NCI-H2227 (cell line): Measurements from ENCODE around the gene TRIB2.

Experiments used
- DNase-seq: peaks from one replicate; lab custom pipeline; 2025; ENCODE audit not compliant: unreplicated experiment; lab: John Stamatoyannopoulos, UW

Gene TRIB2

GRCh38 chr2:12719400-12720277, 2.9 kb downstream of the TRIB2 start:
- no peak for DNase-seq

GRCh38 chr2:12720278-12720620, 3.5 kb downstream of the TRIB2 start:
- peak; percentile 78 for DNase-seq

GRCh38 chr2:12720754-12721378, 4.1 kb downstream of the TRIB2 start:
- no peak for DNase-seq

GRCh38 chr2:12721566-12722446, 5.1 kb downstream of the TRIB2 start:
- DNase-seq, result peak; percentile 55

DNA sequence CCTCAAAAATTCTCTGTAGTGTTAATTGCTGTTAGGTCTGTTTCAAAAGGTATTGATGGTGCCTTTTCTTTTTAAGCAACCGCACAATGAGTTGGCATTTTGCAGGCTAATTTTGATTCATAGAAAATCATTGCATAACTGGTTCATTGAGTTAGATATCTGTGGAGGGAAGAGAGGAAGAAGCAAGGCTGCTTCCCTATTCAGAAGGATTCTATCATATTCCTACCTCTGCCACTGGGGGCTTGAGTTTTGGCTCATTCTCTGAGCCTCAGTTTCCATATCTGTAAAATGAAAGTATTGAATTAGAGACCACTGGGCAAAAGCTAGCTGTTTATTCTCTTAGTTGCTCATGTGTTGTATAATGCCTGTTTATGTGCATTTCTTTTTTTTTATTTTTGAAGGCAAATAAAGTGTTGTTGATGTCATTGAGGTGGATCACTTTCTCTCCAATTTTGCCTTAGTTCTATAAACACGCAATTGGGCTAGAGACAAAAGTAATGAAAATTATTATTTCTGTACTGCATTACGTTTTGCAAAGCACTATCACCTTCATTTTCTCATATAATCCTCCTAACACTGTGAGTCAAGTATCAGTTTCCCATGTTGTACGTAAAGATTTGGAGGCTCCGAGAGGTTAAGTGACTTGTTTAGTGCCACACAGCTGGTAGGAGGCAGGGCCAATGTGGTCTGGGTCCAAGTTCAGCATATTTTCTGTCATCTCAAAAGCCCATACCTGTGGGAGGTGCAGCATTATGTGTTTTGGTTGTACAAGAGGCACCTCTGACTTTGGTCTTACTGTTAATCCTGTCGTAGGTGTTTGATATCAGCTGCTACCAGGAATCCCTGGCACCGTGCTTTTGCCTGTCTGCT, 5.9 kb downstream of the TRIB2 start:
- no peak for DNase-seq

DNA sequence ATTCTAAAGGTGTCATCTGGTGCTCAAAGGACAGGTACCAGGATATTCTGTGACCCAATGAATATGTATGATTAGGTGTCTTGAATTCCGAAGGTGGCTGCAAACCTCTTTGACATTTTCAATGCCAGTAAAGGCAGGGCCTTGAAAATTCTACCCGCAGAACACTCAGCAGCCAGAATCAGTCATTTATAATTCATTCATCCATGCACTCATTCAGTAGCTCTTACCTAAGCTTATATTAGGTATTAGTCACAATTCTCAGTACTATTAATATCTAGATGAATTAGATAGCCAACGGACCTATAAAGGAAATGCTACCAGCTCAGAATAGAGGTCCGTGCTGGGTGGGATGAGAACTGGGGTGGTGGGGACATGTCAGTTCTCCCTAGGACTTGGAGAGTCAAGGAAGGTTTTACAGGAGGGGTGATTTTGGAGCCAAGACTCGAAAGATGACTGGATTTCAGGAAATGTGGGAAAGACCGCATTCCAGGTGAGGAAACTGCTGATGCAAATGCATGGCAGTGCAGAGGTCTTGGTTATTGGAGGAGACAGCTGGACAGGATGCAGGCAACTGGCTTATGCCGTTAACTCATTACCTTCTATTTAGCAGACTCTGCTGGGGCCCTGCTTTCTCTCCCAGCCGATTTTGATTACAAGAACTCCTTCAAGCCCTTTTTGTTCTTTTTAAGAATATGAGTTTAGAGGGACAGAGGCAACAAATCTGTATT, 7.2 kb downstream of the TRIB2 start:
- no peak for DNase-seq

DNA sequence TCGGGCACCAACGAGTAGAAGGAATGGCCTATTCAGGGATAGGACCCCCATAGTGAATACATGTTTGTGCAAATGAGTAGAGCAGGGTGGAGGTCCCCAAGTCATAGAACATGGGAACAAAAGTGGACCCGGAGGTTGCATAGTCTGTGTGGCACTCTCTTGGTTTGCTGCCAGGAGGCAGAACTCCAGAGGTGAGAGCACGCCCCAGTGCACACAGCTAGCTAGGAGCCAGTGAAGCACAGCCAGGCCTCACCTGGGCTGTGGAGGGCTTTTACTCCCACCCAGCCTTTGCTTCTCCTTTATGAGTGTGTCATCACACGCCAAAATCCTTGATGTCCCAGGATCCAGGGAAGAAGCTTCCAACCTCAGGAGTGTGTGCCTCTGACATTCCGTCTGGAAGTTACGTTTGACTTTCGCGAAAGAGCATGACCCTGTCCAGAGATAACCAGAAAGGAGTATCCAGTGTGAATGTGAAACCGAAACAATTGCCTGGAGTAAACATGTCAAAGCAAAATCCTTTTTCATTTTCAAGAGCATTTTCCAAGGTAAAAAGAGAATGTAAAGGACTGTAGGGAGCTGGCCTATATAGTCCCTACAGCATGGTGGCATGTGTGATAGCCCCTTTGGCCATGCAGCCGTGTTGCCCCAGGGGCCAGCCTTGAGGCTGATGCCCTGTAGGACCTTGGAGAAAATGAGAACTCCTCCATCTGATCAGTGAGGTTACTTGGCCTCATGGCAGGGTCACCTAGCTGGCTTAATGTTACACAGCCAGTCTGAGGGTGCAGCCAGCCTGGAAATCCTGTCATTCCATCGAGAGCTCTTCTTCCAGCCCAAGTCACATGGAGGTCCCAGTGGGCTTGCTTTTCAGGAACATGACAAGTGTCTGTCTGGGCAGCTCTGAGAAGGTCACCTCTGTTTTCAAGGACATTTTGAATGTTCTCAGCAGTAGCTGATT, 8.8 kb downstream of the TRIB2 start:
- no peak for DNase-seq

DNA sequence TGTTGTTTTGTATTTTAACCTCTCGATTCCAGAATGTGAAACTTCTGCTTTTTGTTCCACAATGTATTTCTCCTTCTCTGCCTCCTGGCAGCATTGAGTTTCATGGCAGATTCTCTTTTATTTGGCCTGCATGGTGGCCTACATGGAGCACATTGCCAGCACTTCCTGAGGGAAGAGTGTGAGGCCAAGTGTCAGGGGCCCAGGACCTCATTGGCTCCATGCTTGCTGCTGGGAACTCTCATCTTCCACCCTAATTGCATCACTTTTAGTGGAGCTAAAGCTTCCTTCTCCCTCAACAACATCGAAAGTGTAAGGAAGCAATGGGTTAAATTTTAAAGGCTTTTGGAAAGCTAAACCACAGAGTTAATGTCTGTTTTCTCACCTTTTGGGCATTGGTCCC, 9.5 kb downstream of the TRIB2 start:
- no peak for DNase-seq

DNA sequence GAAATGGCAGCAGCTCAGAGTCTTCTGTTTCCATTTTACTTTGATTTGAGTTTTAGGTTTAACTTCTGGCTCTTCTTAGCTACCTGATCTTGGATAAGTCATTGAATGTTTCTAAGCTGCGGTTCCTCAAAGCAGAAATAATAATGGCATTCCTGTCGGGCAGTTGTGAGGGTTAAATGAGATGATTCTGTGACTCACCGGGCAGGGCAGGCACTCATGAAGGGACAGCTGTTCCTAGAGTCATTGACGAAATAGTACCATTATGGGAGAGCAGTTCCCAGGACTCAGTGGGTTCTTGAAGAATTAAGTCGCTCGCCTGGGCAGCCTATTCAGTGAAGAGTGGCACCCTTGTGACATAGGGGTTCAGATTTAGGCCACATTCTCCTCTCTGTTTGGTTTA, 10.3 kb downstream of the TRIB2 start:
- DNase-seq, result no peak

DNA sequence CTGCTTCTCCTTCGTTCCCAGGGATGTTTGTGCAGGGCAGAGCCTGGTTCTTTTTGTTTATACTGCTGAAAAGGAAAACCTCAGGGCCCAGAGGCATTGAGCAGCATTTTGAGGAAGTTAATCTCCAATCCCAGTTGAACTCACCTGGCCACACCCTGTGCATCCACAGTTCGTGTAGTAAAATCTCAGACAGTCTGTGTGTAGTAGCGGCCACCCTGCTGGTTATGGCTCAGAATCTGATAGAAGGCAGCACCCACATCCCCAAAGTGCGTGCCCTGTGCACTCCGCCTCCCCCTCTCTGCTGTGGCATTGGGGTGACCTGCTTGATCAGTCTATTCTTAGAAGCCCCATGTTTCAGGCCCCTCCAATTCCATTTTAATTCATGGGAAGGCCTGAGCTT, 10.9 kb downstream of the TRIB2 start:
- no peak for DNase-seq

DNA sequence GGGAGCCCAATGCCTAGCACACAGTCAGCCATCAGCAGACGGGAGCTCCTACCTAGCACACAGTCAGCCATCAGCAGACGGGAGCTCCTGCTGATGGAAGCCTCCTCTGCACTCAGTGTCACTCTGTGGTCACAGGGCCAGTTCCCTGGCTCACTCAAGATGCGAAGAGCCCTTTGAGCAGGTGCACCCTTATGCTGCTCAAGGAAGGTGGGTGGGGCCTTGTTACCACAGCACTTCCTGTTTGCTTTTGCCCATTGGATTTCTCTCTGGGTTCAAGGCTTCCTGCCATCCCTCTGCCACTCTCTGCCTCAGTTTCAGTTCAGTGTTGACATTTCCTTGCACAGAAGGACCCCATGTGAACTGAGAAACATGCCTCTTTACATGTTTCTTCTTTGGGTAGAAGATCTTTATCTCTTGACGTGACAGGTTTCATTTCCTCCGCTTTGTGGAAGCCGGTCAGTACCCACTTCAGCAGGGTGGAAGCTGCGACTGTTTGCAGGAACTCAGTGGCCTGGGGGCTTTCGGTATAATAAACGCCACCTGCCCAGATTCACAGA, 11.6 kb downstream of the TRIB2 start:
- no peak for DNase-seq

GRCh38 chr2:12730265-12730664, 13.5 kb downstream of the TRIB2 start:
- DNase-seq, result no peak

GRCh38 chr2:12731701-12732280, 15.1 kb downstream of the TRIB2 start:
- no peak for DNase-seq

GRCh38 chr2:12732651-12733050, 15.9 kb downstream of the TRIB2 start:
- no peak for DNase-seq

DNA sequence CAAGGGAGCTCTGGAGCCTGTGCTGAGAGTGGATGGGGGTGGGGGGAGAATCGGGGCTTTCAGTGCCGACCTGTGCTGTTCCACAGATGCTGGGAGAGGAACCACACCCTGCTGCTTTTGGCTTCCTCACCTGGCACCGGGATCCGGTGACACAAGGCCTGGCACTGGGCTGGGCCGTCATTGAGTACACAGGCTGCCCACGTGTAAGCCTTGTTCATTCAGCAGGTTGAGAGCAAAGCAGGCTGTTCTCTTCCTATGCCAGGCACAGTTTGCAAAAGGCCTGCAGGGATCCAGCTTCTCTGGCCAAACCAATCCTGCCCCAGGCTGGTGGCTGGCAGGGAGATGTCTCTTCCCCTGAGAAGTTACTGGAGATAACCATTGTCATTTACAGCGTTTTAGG, 17.1 kb downstream of the TRIB2 start:
- DNase-seq, result no peak

DNA sequence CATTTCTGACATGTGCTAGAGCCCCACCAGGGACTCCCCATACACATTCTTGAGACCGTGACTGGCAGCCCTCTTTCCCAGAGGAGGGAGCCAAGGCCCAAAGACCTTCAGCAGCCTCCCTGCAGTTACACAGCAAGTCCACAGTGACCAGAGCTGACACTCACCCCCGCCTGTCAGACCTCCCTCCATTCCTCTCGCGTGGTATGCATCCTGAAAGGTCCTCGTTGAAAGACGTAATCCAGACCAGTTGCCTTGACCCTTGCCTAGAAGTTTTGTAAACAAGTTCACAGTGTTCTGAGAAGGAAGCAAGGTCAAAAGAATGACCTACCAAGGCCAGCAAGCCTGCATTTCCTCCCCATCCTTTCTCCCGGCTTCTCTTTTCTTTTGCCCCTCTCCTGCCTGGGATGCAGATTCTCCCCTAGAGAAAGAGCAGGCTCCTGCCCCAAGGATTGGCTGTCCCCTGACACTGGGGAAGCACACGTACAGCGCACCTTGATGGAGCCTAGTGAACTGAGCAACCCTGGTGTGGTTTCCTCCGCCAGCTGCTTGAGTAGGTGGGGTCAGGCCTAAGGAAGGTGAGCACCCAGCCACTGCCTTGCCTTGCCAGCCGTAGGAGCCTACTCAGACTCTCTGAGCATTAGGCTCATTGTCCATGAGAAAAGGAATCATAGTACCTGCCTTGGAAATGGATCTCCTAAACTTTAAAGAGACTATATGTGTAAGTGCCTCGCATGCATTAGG, 18.3 kb downstream of the TRIB2 start:
- DNase-seq, result no peak

GRCh38 chr2:12737297-12737696, 20.6 kb downstream of the TRIB2 start:
- no peak for DNase-seq
